Medulla oblongata (tissue), 1 donor: Measurements from ENCODE around the gene RBM47.
"Not testable (repeated sequence)": the region's sequence is repeated elsewhere in the genome, so short reads cannot be mapped to it uniquely, and the experiment has no call there.

Experiments used
- DNase-seq: peaks from one replicate; pipeline ENCODE4 v3.0.0-alpha.2; 2015; ENCODE audit errors: extremely low spot score

The RBM47 gene

DNA sequence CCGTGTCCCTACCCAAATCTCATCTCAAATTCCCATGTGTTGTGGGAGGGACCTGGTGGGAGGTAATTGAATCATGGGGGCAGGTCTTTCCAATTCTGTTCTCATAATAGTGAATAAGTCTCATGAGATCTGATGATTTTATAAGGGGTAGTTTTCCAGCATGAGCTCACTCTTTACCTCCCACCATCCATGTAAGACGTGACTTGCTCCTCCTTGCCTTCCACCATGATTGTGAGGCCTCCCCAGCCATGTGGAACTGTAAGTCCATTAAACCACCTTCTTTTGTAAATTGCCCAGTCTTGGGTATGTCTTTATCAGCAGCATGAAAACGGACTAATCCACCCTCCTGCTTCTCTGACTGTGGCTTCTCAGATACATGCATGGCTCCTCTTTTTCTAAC lies 222.2 kb downstream of the RBM47 start:
- not testable (repeated sequence) for DNase-seq

DNA sequence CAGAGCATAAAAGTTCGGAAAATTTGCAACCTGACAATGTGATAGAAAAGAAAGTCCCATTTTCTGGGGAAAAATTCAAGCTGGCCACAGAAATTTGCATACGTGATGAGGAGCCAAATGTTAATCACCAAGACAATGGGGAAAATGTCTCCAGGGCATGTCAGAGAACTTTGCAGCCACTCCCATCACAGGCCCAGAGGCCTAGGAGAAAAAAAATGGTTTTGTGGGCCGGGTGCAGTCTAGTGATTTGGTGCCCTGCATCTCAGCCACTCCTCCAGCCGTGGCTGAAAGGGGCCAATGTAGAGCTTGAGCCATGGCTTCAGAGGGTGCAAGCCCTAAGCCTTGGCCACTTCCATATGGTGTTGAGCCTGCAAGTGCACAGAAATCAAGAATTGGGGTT lies 223.3 kb downstream of the RBM47 start:
- DNase-seq, result no peak

DNA sequence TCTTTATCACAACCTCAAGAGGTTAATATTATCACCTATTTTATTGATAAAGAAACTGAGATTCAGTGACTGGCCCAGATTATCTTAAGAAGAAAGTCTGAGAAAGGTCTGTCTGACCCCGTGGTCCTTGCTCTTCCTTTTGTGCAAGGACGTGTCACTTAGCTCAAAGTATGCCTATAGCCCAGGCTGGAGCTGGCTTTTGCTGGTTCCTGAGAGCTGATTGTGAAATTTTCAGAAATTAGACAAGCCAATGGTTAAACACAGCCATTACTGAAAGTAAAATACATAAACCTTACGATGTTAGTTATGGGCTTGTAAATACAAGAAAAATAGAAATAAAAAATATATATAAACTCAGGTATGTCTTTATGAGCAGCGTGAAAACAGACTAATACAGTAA lies 224.5 kb downstream of the RBM47 start:
- no peak for DNase-seq

- no peak for DNase-seq
These were observed 226.6 kb downstream of the RBM47 start for GRCh38 chr4:40403081-40403480.

DNA sequence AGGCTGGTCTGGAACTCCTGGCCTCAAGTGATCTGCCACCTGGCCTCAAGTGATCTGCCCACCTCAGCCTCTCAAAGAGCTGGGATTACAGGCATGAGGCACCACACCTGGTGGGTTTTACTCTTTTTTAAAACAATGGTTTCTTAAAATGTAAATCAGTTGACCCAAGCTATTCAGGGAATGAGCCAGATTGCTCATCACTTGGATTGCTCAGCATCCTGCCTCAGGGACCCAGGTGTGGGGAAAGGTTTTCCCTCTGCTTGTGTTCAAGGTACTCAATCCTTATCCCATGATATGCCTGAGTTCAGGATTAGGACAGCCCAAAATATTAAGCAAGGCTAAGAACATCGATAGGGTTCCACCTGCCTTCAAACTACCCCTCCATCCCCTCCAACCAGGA lies 227.1 kb downstream of the RBM47 start:
- no peak for DNase-seq

DNA sequence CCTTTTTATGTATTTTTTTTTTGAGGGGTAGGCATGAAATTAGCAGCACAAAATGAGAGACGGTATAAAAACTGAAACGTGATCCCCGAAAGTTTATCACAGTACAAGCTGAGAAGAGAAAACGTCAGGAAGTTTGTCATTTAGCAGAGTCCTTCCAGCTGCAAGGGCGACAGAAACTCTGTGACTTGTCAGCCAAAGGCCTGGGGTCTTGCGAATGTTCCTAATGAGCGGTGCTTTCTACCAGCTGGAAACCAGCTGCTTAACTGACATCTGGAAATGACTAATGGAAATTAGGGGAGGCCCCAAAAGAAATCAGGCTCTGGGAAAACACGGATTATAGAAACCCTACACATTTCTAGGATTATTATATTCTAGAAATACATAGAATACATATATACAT lies 228.0 kb downstream of the RBM47 start:
- no peak for DNase-seq

DNA sequence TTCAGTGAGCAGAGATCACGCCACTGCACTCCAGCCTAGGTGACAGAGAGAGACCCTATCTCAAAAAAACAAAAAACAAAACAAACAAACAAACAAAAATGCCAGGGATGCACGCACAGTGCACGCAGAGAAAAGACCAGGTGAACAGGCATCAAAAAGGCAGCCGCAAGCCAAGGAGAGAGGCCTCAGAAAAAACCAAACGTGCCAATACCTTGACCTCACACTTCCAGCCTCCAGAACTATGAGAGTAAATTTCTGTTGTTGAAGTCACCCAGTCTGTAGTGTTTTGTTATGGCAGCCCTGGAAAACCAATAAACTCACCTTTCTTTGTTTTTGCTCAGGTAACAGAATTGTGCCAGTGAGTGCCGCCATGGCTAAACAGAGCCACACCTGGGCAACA lies 228.6 kb downstream of the RBM47 start:
- no peak for DNase-seq

GRCh38 chr4:40399578-40399977 lies 230.1 kb downstream of the RBM47 start:
- DNase-seq, result no peak

DNA sequence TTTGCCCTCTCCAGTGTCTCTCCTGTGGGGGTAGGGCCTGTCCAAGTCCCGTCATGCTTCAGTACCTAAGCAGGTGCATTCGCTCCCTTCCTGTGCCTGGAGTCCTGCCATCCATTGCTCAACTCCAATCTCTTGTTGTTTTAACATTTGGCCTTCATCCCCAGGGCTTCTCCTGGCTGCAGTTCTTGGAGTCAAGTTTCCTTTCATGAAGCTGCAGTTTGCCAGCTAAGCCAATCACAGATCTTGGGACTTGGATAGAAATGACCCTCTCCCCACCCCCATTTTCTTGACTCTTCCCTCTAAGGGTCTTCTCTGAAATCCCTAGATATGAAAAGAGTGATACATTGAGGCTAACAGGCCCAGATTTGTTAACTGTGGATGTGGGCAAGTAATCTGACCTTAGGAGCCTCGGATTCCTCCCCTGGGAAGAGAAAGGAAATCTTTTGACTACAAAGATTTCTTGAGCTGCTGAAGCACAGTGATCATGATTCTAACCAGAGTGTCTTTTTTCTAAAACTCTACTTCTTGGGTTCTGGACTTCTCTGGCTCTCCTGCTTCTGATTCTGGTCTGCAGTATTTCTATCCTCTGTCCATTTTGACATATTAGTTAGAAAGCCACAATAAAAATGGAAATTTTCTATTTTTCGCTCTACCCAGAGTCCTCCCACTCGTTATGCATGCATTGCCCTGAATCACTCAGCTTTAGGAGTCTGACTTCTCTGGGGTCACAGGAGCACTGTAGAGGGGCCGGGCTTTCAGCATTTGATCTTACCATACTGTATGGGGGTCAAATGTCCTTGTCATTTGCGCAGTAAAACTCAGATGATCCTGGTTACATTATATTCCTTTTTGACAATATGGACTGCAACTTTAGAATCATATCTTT lies 233.5 kb downstream of the RBM47 start:
- DNase-seq, result no peak

- DNase-seq, result no peak
These were observed 234.3 kb downstream of the RBM47 start for GRCh38 chr4:40395166-40395900.

DNA sequence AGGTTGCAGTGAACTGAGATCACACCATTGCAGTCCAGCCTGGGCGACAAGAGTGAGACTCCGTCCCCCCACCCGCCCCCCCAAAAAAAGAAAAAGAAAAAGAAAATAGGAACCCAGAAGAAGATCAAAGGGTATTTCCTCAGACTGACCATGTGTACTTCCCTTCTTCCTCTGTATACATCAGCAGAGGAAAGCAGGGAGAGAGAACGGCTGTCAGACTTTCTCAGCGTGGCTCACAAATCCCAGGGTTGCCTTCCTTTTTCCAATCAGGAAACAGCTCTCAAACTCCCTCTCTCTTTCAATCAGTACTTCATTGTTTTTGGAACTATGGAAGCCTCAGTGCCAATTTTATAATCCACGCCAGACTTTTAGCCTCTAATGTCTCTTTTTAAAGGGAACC lies 235.4 kb downstream of the RBM47 start:
- DNase-seq, result no peak

GRCh38 chr4:40392241-40392640 lies 237.4 kb downstream of the RBM47 start:
- not testable (repeated sequence) for DNase-seq

DNA sequence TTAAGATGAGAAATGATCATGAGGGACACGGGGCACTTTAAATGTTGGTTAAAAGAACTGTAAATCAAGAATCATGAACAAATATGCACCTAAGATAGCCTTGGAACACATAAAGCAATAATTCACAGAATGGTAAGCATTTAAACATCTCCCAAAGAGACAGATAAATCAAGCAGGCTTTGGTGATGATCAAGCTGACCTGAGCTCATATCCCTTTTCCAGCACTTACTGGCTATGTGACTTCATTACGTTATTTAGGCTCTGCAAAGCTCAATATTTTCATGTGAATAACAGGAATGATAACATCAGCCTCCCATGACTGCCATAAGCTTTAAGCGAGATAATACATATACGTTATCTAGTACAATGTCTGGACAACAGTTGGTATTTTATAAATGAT lies 239.7 kb downstream of the RBM47 start:
- DNase-seq, result no peak

- DNase-seq, result no peak
These were observed 241.4 kb downstream of the RBM47 start for GRCh38 chr4:40388239-40388638.

DNA sequence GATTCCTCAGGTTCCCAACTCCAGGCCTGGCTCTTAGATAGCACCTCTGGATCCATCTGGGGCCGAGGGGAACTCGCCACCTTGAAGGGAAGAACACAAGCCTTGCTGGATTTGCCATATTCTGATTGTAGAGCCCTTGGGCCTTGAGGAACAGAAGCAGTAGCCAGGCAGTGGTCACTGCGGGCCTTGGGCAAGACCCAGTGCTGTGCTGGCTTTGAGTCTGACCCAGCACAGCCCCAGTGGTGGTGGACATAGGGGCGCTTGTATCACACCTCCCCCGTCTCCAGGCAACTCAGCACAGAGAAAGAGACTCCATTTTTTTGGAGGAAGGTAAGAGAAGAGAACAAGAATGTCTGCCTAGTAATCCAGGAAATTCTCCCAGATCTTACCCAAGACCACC lies 249.0 kb downstream of the RBM47 start:
- no peak for DNase-seq

GRCh38 chr4:40379248-40379647 lies 250.4 kb downstream of the RBM47 start:
- DNase-seq, result no peak

GRCh38 chr4:40378619-40379018 lies 251.0 kb downstream of the RBM47 start:
- DNase-seq, result no peak

DNA sequence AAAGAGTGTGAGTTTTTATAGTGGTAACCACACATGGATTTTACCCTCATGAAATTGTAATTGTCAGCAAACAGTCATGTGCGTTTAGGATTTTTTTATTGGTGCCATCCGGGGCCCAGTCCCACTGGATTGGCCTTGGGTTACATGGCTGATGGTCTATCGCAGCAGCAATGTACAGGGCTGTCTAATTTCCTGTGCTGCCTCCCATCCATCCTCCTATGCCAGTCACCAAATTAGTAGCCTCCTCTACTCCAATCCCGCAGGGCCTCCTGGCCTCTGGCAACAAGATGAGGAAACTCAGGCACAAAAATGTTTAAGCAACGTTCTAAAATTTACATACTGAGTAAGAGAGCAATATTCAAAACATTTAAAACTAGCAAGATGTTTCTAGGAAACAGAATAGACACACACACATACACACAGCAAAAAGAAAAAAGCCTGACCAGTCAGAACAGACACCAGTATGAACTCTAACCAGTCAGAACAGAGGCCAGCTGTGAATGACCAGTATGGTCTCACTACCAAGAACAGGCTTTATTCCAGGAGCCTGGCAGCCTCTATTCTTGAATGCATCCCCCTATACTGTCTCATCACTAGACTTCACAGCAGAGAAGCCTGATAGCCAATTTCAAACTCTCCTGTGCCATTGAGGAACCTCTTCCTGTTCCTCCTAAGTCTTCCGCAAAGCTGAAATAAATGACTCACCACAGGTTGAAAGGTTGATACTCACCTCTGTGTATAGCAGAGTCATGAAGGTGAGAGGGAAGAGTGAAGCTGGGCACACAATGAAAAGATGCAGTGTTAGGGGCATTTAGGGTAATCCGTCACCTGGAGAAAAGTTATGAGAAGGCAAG lies 251.9 kb downstream of the RBM47 start:
- no peak for DNase-seq

- no peak for DNase-seq
These were observed 254.0 kb downstream of the RBM47 start for GRCh38 chr4:40375620-40376019.

GRCh38 chr4:40375095-40375494 lies 254.6 kb downstream of the RBM47 start:
- DNase-seq, result no peak

DNA sequence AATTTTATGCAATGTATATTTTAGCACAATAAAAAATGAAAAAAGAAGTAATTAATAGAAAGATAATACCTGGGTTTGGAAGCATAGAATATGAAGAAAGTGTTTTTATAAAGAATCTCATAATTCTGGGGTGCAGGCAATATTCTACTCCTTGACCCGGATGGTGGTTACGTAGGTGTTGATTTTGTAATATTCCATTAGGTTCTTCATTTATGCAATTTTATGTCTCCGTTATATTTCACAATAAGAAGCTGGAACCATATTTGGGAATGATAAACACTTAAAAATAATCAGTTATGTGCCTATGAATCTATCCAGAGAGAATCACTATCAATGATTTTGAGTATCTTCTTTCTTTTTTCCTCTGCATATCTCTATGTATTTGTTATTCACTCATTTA lies 256.0 kb downstream of the RBM47 start:
- DNase-seq, result no peak
